ENCODE data around the gene AGAP1. TPM values are rescaled to one million over a fixed set of nuclear protein-coding genes. Genes with fewer than 3 reads are reported as not detected.

The AGAP1 gene
- total RNA-seq, 1 donor from 2014 or later, result 44.0 TPM

DNA sequence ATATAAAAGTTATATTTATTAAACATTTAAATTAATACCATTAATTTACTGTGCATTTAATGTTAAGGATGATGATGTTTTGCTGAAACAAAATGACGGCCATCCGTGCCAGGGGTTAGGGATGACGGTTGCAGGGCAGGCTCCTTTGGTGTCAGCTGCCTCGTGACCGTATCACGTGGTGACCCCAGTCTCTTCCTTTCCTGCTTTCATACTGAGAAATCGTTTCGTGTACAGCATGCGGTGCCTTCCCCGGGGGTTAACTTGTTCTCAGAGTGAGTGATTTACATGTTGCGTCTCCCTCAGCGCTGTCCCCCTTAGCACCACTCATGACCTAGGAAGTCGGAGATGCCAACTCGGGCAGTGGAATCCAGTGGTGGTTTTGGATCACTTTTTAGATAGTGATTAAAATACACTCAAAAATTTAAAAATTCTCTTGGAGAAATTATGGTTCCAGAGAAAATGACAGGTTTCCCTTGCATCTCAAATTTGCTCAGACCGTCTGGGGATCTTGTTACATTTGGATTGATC, 383.5 kb downstream of the AGAP1 start:
- Mint-ChIP-seq H3K4me1 (no peaks in the 10 kb centered on the region), H3K4me3 (no peak overlapping the region), H3K36me3 (peaks cover 7% of the 10 kb centered on the region), H3K9me3 (no peaks in the 10 kb centered on the region), H3K27me3 (ENCODE audit: low read depth) (no peaks in the 10 kb centered on the region), H3K27ac (no peak overlapping the region)
- DNase-seq (ENCODE audit: low spot score in 2 of 2, unreplicated experiment in 2 of 2), result no peak
- TF ChIP-seq, protein P1, sequence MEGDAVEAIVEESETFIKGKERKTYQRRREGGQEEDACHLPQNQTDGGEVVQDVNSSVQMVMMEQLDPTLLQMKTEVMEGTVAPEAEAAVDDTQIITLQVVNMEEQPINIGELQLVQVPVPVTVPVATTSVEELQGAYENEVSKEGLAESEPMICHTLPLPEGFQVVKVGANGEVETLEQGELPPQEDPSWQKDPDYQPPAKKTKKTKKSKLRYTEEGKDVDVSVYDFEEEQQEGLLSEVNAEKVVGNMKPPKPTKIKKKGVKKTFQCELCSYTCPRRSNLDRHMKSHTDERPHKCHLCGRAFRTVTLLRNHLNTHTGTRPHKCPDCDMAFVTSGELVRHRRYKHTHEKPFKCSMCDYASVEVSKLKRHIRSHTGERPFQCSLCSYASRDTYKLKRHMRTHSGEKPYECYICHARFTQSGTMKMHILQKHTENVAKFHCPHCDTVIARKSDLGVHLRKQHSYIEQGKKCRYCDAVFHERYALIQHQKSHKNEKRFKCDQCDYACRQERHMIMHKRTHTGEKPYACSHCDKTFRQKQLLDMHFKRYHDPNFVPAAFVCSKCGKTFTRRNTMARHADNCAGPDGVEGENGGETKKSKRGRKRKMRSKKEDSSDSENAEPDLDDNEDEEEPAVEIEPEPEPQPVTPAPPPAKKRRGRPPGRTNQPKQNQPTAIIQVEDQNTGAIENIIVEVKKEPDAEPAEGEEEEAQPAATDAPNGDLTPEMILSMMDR (IDR thresholded peaks at IDR 0.05; ENCODE audit: unreplicated experiment), result no peak

DNA sequence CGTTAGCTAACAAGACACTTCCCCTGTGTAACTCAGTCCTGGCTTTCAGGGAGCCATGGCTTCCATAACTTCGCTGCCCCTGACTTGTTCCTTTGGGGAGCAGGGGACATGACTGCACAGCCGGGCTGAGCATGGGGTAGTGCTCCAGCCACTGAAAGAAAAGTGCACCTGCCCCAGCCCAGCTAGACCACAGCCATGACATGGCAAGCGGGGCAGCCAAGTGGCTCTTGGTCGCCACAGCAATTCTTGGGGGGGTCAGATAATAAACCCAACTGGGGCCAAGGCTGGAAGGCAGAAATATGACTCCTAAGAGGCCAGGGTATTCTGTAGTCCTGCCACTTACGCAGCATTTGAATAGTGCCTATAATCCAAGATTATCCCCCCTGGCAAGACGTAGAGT, 385.3 kb downstream of the AGAP1 start:
- peaks cover 11% of the 10 kb centered on the region for H3K36me3 Mint-ChIP-seq

DNA sequence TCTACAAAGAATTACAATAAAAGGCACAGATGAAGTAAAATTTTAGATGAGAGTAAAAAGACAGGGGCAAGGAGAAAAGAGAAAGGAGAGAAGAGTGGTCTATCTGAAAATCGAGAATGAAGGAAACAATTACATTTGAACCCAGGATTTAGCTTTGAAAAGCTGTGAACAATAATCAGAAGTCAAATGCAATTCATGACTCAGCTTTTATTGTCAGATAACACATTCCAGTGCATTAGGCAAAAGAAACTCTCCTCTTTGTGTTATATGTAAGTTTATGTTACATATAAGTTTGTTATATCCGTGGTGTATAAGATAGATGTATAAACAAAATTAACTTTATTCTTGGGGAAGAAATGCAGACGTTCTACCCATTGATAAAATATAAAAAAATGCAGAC, 389.8 kb downstream of the AGAP1 start:
- Mint-ChIP-seq H3K27ac (no peak overlapping the region), H3K4me3 (no peak overlapping the region), H3K27me3 (ENCODE audit: low read depth) (no peaks in the 10 kb centered on the region), H3K9me3 (peaks cover 5% of the 10 kb centered on the region), H3K4me1 (peaks cover 2% of the 10 kb centered on the region), H3K36me3 (peaks cover 21% of the 10 kb centered on the region)
- TF ChIP-seq, protein P1 (IDR thresholded peaks at IDR 0.05; ENCODE audit: unreplicated experiment), result no peak
- no peak for DNase-seq (ENCODE audit: low spot score in 2 of 2, unreplicated experiment in 2 of 2)

More for the DNA sequence above, 385.3 kb downstream of the AGAP1 start:
- H3K4me1 Mint-ChIP-seq, result peaks cover 2% of the 10 kb centered on the region
- H3K27ac Mint-ChIP-seq, result no peak overlapping the region
- H3K27me3 Mint-ChIP-seq (ENCODE audit: low read depth), result no peaks in the 10 kb centered on the region
- no peaks in the 10 kb centered on the region for H3K9me3 Mint-ChIP-seq
- TF ChIP-seq, protein P1 (IDR thresholded peaks at IDR 0.05; ENCODE audit: unreplicated experiment), result no peak
- DNase-seq (ENCODE audit: low spot score in 2 of 2, unreplicated experiment in 2 of 2), result no peak
- H3K4me3 Mint-ChIP-seq, result no peak overlapping the region

DNA sequence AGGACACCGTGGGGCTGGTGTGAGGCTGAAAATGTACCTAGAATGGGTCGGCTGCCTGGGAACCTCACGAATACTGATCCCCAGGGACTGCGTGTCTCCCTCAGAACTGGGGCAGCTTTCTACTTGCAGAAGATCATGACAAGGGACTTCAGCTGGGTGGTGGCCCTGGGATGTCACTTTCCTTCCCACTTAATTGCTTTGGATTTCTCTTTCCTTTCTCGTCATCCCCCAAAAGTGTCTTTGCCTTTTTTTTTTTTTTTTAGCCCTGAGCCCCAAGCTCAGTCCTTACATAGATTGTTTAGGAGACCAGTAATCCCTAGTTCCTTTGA, 395.4 kb downstream of the AGAP1 start:
- TF ChIP-seq, protein P1 (IDR thresholded peaks at IDR 0.05; ENCODE audit: unreplicated experiment), result no peak
- peaks cover 5% of the 10 kb centered on the region for H3K9me3 Mint-ChIP-seq
- no peak for DNase-seq (ENCODE audit: low spot score in 2 of 2, unreplicated experiment in 2 of 2)

DNA sequence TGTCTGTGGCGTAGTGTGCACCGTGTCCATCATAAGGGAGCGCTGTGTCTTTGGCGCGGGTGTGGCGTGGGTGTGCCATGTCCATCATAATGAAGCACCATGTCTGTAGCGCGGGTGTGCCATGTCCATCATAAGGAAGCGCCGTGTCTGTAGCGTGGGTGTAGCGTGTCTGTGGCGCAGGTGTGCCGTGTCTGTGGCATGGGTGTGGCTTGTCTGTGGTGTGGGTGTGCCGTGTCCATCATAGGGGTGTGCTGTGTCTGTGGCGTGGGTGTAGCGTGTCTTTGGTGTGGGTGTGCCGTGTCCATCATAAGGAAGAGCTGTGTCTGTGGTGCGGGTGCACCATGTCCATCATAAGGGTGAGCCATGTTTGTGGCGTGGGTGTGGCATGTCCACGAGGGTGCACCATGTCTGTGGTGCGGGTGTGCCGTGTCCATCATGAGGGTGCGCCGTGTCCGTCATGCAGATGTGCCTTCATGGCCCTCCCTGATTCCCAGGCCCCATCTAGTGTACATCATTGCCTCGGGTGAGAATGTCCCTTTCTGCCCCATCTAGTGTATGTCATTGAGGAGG, 399.4 kb downstream of the AGAP1 start:
- no peaks in the 10 kb centered on the region for H3K27me3 Mint-ChIP-seq (ENCODE audit: low read depth)
- peaks cover 9% of the 10 kb centered on the region for H3K9me3 Mint-ChIP-seq
- no peak overlapping the region for H3K4me3 Mint-ChIP-seq
- H3K4me1 Mint-ChIP-seq, result no peaks in the 10 kb centered on the region
- no peak for DNase-seq (ENCODE audit: low spot score in 2 of 2, unreplicated experiment in 2 of 2)
- no peak overlapping the region for H3K27ac Mint-ChIP-seq
- H3K36me3 Mint-ChIP-seq, result peaks cover 35% of the 10 kb centered on the region
- TF ChIP-seq, protein P1 (IDR thresholded peaks at IDR 0.05; ENCODE audit: unreplicated experiment), result no peak

More for the DNA sequence above, 395.4 kb downstream of the AGAP1 start:
- Mint-ChIP-seq H3K27ac (no peak overlapping the region), H3K4me3 (no peak overlapping the region), H3K4me1 (no peaks in the 10 kb centered on the region), H3K27me3 (ENCODE audit: low read depth) (no peaks in the 10 kb centered on the region), H3K36me3 (peaks cover 29% of the 10 kb centered on the region)

Measured in mesothelial cell of epicardium (in vitro differentiated cells).